Adrenal gland (tissue), 5 donors: ENCODE data around the gene PPFIA2.

Source experiments
- CTCF ChIP-seq, 6 experiments: fragments of 450-650 bp in 4 of 6; fragments of 200-600 bp in 2 of 6; sonication (generic) in 1 of 6; IDR thresholded peaks; 1 replicate in 5 of 6; 2 replicates in 1 of 6; pipeline versions ENCODE4 v1.5.1 to v1.8.0; 2016 to 2021; ENCODE audit warnings: antibody characterized with exemption in 6 of 6, mild to moderate bottlenecking in 2 of 6, moderate library complexity in 1 of 6
- POLR2A ChIP-seq, 2 donors: fragments of 450-650 bp; IDR thresholded peaks; one replicate each; pipeline ENCODE4 v1.6.1; 2017; ENCODE audit warnings: antibody characterized with exemption in 2 of 2, mild to moderate bottlenecking in 2 of 2, moderate library complexity in 1 of 2
- donor health status: DM: no; HTN: no; CAD: no.

- no peak for TF ChIP-seq POLR2A (IDR thresholded peaks at IDR 0.05)
- TF ChIP-seq CTCF (IDR thresholded peaks at IDR 0.05): no peak
Measured at GRCh38 chr12:81718616-81719015, 40.5 kb downstream of the PPFIA2 start.
